Body of pancreas (tissue), 4 donors: ENCODE data around the gene ATP1A4.

Source experiments
- CTCF ChIP-seq, 7 experiments: fragments of 450-650 bp in 4 of 7; fragments of 200-600 bp in 3 of 7; sonication (generic) in 3 of 7; IDR thresholded peaks; one replicate each; pipeline ENCODE4 v1.5.1; 2016 to 2019; ENCODE audit warnings: antibody characterized with exemption in 7 of 7
- POLR2A ChIP-seq, 3 donors: fragments of 450-650 bp; IDR thresholded peaks; one replicate each; pipeline ENCODE4 v1.6.1; 2016; ENCODE audit warnings: antibody characterized with exemption in 3 of 3, mild to moderate bottlenecking in 2 of 3

GRCh38 chr1:160101717-160102522 lies 49.5 kb upstream of the ATP1A4 start:
- no peak for TF ChIP-seq CTCF (IDR thresholded peaks at IDR 0.05)
- TF ChIP-seq POLR2A (IDR thresholded peaks at IDR 0.05), result no peak
